CD4-positive, alpha-beta T cell (primary cell): ENCODE data around the gene UBE3B. TPM values are rescaled to one million over a fixed set of nuclear protein-coding genes. Genes with fewer than 3 reads are reported as not detected.

Source experiments
- ATAC-seq: fragments of 200-7000 bp; cut with Tn5 transposase; one replicate; pipeline ENCODE4 v1.10.0; 2022; ENCODE audit warnings: mild to moderate bottlenecking; ENCODE audit not compliant: poor library complexity
- CTCF ChIA-PET: fragments of 350-600 bp; sonication (Branson Sonifier 250); formaldehyde crosslinking; loops from one replicate; lab custom pipeline; 2021; ENCODE audit warnings: antibody characterized with exemption, inconsistent platforms; lab: Charles Lee
- POLR2A ChIA-PET: fragments of 350-600 bp; sonication (Branson Sonifier 250); formaldehyde crosslinking; loops from one replicate; lab custom pipeline; 2021; ENCODE audit warnings: antibody characterized with exemption, inconsistent platforms; lab: Charles Lee
- DNase-seq, 14 experiments: peaks; one replicate each; pipeline ENCODE4 v3.0.0-alpha.2; 2013 to 2020; ENCODE audit warnings: mixed read lengths in 2 of 14
- H3K27ac ChIP-seq, 2 donors: one replicate each; pipeline versions ENCODE4 v1.5.1 to v1.7.0; 2013; ENCODE audit warnings: low read length in 2 of 2, low read depth in 1 of 2, mild to moderate bottlenecking in 1 of 2
- H3K27me3 ChIP-seq, 2 experiments: 1 replicate in 1 of 2; 2 replicates in 1 of 2; pipeline versions ENCODE4 v1.6.1 to v1.7.0; 2013; ENCODE audit warnings: low read length in 2 of 2, control low read depth in 1 of 2, mild to moderate bottlenecking in 1 of 2, moderate library complexity in 1 of 2; ENCODE audit not compliant: insufficient read depth in 2 of 2, control insufficient read depth in 1 of 2
- H3K36me3 ChIP-seq: one replicate; pipeline ENCODE4 v1.6.1; 2013; ENCODE audit warnings: low read length, control low read depth; ENCODE audit not compliant: insufficient read depth
- H3K4me1 ChIP-seq: one replicate; pipeline ENCODE4 v1.6.1; 2013; ENCODE audit warnings: low read length, control low read depth; ENCODE audit not compliant: insufficient read depth
- H3K4me3 ChIP-seq: one replicate; pipeline ENCODE4 v1.5.1; 2013; ENCODE audit warnings: mild to moderate bottlenecking, low read length, moderate library complexity
- H3K9me3 ChIP-seq, 2 experiments: 1 replicate in 1 of 2; 2 replicates in 1 of 2; pipeline versions ENCODE4 v1.6.1 to v1.7.0; 2013; ENCODE audit warnings: low read length in 2 of 2, mild to moderate bottlenecking in 2 of 2, control low read depth in 1 of 2, moderate library complexity in 1 of 2; ENCODE audit not compliant: control insufficient read depth in 1 of 2, insufficient read depth in 1 of 2
- H3K27ac Mint-ChIP-seq: one replicate; pipeline ENCODE4 v1.8.0; 2020; ENCODE audit warnings: mixed read lengths
- H3K27me3 Mint-ChIP-seq: one replicate; pipeline ENCODE4 v1.8.0; 2021; ENCODE audit warnings: mixed read lengths
- H3K36me3 Mint-ChIP-seq: one replicate; pipeline ENCODE4 v1.8.0; 2021; ENCODE audit warnings: low read depth, mixed read lengths
- H3K4me1 Mint-ChIP-seq: one replicate; pipeline ENCODE4 v1.8.0; 2021; ENCODE audit warnings: low read depth, mixed read lengths
- H3K4me3 Mint-ChIP-seq: one replicate; pipeline ENCODE4 v1.8.0; 2020; ENCODE audit warnings: mild to moderate bottlenecking, mixed read lengths
- H3K9me3 Mint-ChIP-seq: one replicate; pipeline ENCODE4 v1.8.0; 2020; ENCODE audit warnings: mixed read lengths
- intact Hi-C, 2 experiments: fragments of 100-400 bp; cut with DNase I in 1 of 2; cut with micrococcal nuclease in 1 of 2; formaldehyde crosslinking; loops; one replicate each; pipeline versions ENCODE4 v1.15.1 to v1.9.0; 2023 to 2025; cut with DNase I, micrococcal nuclease
- total RNA-seq, 174 experiments: library from RNA in 2 of 174; stranded (reverse) in 2 of 174; gene quantifications; one replicate each; pipeline ENCODE4 v1.2.3 and lab custom pipeline; 2021 to 2026
- TF ChIP-seq, protein P1 (sequence below): fragments of 200-600 bp; IDR thresholded peaks from one replicate; pipeline ENCODE4 v1.8.0; 2022; ENCODE audit warnings: antibody characterized with exemption, mild to moderate bottlenecking

Gene UBE3B
- total RNA-seq, 2 experiments from 2014 or later, result 17.2 to 19.9 TPM

DNA sequence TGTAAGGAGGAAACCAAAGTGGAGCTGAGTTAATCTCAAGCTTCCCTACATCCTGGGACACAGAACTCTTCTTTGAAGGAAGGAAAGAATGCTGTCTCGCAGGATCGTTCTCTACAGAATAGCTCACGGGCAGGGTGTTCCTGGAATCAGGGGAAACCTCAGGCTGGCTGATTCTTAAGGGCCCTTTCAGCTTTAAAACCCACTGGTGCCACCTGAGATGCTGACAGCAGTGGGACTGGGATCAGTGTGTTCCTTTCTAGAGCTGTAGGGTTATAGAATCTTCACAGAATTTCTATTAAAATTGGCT is 47.8 kb downstream of the UBE3B start:
- Histone ChIP-seq H3K36me3 (peaks cover 79% of the 10 kb centered on the region), H3K27me3 (no peaks in the 10 kb centered on the region)
- POLR2A ChIA-PET, result no interaction called here

DNA sequence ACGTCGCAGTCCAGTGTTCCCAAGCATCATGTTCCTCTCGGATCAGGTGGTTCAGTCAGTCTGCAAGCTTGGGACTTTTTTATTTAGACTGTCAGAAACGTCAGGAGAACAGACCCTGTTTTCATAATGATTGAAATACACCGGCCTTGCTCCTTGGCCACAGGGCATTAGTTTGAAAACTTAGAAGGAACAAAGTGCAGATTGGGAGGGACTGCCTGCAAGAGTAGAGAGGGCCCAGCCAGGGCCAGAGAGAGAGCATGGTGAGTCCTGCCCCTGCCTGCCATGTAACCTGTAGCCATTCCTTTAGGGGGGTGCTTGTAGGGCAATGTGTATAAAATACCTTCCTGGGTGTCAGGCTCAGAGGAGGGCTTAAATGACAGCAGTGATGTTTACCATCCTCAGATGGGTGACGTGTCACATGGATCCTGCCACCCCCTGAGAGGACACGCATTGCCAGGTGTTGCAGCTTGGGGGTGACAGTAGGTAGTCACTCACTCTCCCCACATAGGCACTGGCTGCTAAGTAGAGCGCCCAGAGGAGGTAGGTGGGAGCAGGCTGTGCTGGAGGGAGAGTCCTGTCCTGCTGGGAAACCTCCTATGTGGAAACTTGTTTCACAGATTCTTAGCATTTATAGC is 50.2 kb downstream of the UBE3B start:
- H3K27me3 ChIP-seq, result no peaks in the 10 kb centered on the region
- H3K27ac ChIP-seq, result no peak overlapping the region
- ChIA-PET CTCF (no interaction called here), POLR2A (no interaction called here)
- H3K36me3 ChIP-seq, result peaks cover 68% of the 10 kb centered on the region
- H3K9me3 ChIP-seq, result no peaks in the 10 kb centered on the region
- Mint-ChIP-seq H3K27ac (no peak overlapping the region), H3K4me1 (no peaks in the 10 kb centered on the region), H3K36me3 (peaks cover 90% of the 10 kb centered on the region), H3K27me3 (no peaks in the 10 kb centered on the region), H3K4me3 (no peak overlapping the region), H3K9me3 (no peaks in the 10 kb centered on the region)
- intact Hi-C loops, result no loop called here
- TF ChIP-seq, protein P1, sequence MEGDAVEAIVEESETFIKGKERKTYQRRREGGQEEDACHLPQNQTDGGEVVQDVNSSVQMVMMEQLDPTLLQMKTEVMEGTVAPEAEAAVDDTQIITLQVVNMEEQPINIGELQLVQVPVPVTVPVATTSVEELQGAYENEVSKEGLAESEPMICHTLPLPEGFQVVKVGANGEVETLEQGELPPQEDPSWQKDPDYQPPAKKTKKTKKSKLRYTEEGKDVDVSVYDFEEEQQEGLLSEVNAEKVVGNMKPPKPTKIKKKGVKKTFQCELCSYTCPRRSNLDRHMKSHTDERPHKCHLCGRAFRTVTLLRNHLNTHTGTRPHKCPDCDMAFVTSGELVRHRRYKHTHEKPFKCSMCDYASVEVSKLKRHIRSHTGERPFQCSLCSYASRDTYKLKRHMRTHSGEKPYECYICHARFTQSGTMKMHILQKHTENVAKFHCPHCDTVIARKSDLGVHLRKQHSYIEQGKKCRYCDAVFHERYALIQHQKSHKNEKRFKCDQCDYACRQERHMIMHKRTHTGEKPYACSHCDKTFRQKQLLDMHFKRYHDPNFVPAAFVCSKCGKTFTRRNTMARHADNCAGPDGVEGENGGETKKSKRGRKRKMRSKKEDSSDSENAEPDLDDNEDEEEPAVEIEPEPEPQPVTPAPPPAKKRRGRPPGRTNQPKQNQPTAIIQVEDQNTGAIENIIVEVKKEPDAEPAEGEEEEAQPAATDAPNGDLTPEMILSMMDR, result no peak
- no peak overlapping the region for H3K4me3 ChIP-seq
- no peak for ATAC-seq
- DNase-seq, result no peak
- no peaks in the 10 kb centered on the region for H3K4me1 ChIP-seq

More for the DNA sequence above, 47.8 kb downstream of the UBE3B start:
- peaks cover 89% of the 10 kb centered on the region for H3K36me3 Mint-ChIP-seq
- no peaks in the 10 kb centered on the region for H3K9me3 Mint-ChIP-seq
- H3K9me3 ChIP-seq, result no peaks in the 10 kb centered on the region
- H3K27ac ChIP-seq, result no peak overlapping the region
- TF ChIP-seq, protein P1, result no peak
- no peak overlapping the region for H3K4me3 ChIP-seq
- H3K4me1 Mint-ChIP-seq, result no peaks in the 10 kb centered on the region
- no peak overlapping the region for H3K27ac Mint-ChIP-seq
- ATAC-seq (no peak), DNase-seq (no peak)
- intact Hi-C loops, result no loop called here
- H3K27me3 Mint-ChIP-seq, result no peaks in the 10 kb centered on the region
- CTCF ChIA-PET, result interaction anchor here (0.6 kb wide), 1 partner anchor 1849 kb away, joined by 3 read pairs; no protein-coding TSS in a partner anchor
- H3K4me1 ChIP-seq, result no peaks in the 10 kb centered on the region
- no peak overlapping the region for H3K4me3 Mint-ChIP-seq

DNA sequence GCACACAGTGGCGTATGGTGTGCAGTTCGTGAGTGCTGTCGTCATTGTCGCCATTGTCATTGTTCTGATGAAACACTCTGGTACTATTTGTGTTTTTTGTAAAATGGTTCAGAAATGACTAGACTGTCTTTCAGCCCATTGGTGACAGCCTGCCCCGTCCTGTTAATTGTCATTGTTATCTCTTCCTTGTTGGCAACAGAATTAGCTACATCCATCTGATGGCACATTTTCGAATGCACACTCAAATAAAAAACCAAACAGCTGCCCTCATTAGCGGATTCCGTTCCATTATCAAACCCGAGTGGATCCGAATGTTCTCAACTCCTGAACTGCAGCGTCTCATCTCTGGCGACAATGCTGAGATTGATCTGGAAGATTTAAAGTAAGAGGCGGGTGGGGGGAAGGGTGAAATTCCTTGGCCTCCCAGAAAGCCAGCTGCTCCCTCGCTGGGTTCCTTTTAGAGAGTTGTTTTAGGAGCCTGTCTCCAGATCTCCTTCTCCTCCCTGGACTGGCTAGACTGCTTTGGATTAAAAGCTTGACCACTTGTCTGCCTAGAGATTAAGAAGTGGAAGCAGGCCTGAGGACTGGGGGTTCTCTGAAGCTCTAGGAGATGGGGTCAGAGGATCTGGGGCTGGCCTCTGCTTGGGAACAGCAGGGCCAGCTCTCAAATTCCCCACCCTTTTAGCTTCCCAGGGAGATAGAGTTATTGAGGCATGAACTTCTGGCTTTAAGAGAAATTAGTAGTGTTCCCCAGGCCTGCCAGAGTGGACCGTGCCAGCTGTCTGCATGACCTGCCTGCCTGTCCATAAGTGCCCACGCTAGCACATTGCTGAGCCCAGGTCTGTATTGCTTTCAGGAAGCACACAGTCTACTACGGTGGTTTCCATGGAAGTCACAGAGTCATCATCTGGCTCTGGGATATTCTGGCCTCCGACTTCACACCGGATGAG is 52.5 kb downstream of the UBE3B start:
- DNase-seq (no peak), ATAC-seq (no peak)
- Mint-ChIP-seq H3K27ac (no peak overlapping the region), H3K4me1 (no peaks in the 10 kb centered on the region), H3K27me3 (no peaks in the 10 kb centered on the region), H3K36me3 (peaks cover 77% of the 10 kb centered on the region), H3K4me3 (no peak overlapping the region), H3K9me3 (no peaks in the 10 kb centered on the region)
- ChIA-PET CTCF (no interaction called here), POLR2A (no interaction called here)
- Histone ChIP-seq H3K4me1 (no peaks in the 10 kb centered on the region), H3K27me3 (no peaks in the 10 kb centered on the region), H3K27ac (no peak overlapping the region), H3K9me3 (no peaks in the 10 kb centered on the region), H3K4me3 (no peak overlapping the region), H3K36me3 (peaks cover 52% of the 10 kb centered on the region)
- intact Hi-C loops, result no loop called here
- TF ChIP-seq, protein P1, result no peak
